Pulmonary artery endothelial cell (primary cell): ENCODE data around the gene DNHD1. TPM values are rescaled to one million over a fixed set of nuclear protein-coding genes. Genes with fewer than 3 reads are reported as not detected.

Experiments
- DNase-seq: peaks from one replicate; pipeline ENCODE4 v3.0.0-alpha.2; 2011; ENCODE audit warnings: low read depth, low spot score
- total RNA-seq: library from RNA; depleted of rRNA; stranded (reverse); fragments of >200 nt; gene quantifications from 2 replicates; pipeline ENCODE4 v1.2.3, GENCODE V29; 2014

Gene DNHD1
- total RNA-seq: 2.0 and 2.5 TPM in 2 replicates

DNA sequence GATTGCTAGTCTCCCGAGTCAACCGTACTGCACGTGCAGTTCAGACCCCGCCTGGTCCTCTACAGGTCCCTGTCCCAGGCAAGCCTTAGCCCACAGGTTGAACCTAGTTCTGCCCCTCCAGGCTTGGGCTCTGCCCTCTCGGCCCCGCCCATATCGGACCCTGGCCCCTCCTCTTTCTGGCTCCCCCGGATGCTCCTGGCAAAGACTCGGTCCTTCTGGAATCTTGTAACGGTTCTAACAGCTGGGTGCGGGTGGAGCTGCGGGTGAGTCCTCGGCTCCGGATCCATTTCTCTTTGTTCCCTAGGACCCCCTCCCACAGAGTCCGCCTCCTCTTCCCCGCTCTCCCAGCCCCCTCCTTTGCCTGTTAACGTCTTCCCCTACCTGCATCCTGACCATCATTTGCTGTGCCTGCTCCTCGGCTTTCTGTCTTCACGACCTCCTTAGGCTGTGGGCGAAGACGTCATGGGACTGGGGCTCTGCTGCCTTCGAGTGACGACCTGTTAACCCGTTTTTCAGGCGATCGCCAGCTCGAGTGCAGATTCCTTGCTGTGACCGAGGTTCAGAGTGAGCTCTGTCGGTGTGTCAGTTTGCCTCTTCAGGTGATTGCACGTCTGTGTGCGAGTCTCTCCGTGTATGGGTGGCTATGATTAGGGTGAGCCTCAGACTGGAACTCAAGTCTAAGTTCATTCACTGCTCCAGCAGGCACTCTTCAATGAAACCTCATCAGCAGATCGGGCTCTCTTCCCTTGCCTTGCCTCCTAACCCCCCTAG is at the start of gene DNHD1:
Gene DNHD1 (plus strand): TSS at position 212 of the 771 bp plus-strand sequence. CDS start 936 bp downstream, outside the sequence.
- no peak for DNase-seq

- DNase-seq: no peak
Measured at GRCh38 chr11:6448574-6448973, 48.5 kb upstream of the DNHD1 start.

DNA sequence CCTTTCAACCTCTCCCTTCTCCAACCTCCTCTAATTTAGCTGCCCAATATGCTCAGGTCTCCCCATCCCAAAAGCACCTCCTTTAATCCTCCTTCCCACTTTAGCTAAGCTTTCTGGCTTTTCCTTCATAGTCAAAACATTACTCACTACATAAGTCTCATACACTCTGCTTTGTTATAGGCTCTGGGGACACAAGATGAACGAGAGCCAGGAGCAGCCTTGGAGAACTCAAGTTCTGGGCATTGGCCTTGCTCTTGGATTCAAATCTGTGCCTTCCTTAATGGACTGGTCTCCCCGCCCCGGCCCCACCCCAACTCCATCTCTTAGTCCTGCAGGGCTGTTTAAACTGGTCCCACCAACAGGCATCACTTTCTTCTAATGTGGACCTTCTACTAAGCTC is 44.9 kb upstream of the DNHD1 start:
- DNase-seq: no peak

DNA sequence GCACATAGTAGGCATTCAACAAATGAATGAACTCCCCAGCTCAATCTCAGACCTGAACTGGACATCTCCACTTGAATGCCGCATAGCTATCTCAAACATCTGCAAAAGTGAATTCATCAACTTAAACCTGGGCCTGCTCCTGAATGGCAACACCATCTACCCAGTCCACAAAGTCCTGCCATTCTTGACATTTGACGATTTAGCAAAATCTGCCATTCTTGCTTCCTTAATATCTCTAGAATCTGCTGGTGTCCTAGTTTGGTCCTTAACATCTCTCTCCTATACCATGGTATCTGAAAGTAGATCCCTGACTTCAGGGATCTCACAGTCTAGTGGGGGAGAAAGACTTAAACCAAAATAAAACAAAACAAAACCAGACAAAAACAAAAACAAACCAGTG is 43.9 kb upstream of the DNHD1 start:
- no peak for DNase-seq

- no peak for DNase-seq
Measured at GRCh38 chr11:6455070-6455469, 42.0 kb upstream of the DNHD1 start.

GRCh38 chr11:6456361-6457073 is 40.6 kb upstream of the DNHD1 start:
- no peak for DNase-seq

- no peak for DNase-seq
Measured at GRCh38 chr11:6457581-6458320, 39.3 kb upstream of the DNHD1 start.

GRCh38 chr11:6458352-6459098 is 38.6 kb upstream of the DNHD1 start:
- DNase-seq: no peak

- no peak for DNase-seq
Measured at GRCh38 chr11:6459099-6459450, 38.0 kb upstream of the DNHD1 start.

- peak; percentile 75 for DNase-seq
Measured at GRCh38 chr11:6468712-6469495, 28.2 kb upstream of the DNHD1 start.

DNA sequence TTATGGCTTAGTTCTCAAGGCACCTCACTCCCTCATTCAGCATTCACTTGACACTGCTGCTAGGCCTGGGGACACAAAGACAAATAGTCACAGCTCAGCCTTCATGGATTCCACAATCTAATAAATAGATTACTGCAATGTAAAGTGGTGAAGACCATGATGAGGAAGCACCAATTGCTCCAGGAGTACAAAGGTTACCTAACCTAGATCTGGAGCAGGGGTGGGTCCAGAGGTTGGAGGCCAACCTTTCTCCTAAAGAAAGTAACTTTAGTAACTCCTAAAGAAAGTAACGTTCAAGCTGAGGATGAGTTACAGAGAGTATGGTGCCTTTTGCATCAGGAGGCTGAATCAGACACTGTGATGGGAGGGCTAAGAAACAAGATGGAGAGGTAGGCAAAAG is 27.5 kb upstream of the DNHD1 start:
- DNase-seq: no peak

GRCh38 chr11:6472934-6473333 is 24.1 kb upstream of the DNHD1 start:
- no peak for DNase-seq

DNA sequence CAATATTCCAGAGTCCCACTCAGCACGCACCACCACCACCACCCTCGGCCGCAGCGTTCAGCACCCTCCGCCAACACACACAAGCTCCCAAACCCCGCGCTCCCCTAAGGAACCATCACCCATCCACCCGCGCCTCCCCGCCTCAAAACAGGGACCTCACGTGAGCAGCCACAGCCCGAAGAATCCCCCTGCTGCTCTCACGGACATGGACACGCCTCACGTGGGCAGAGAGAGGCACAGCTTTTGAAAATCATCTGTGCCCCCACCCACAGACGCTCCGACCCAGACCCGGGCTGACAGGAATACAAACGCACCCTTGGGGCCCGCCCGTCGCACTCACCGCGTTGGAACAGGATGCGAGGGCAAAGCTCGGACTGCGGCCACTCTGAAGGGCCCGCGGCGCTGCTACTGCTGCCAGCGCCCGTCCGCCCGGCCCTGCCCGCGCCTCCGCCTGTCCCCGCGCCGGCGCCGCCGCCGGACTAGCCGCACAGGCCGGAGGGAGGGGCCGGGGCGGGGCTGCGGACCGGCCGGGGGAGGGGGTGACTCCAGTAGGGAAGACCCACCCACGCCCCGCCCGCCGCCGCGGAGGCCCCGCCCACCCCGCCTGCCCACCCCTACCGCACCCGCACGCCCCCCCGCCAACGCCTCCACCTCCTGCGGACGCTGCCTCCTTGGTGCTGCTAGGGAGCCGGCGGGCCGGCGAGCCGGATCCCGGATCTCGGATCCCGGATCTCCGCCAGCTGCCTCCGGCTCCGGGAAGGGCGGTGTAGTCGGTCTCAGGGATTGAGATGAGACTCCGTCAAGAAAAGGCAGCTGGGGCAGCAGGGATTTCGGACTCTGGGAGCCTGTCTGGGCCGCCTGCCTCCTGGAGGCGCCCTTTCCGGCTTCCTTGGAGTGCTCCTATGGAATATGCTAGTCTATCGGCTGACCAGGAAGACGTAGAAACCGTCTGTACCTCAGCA is 23.3 kb upstream of the DNHD1 start, which contains the start of gene TRIM3:
Gene TRIM3 (minus strand): TSS at position 491 of the 962 bp plus-strand sequence. CDS start 8,246 bp downstream, outside the sequence.
- DNase-seq: peak; percentile 55

DNA sequence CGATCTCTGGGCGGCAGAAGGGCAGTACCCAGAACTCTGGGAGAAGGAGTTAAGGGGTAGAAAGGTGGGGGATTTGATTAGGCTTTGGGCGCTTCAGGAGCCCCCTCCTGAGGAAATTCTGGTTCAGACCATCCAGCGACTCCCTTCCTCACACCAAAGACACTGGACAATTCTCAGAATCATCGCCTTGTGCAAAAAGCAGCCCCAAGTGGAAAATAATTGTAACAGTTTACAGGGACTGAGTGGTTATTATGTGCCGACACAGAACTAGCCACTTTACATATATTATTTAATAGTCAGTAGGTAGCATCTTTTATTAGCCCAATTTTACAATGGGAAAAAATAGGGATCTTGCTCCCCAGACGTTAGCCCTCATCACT is 22.7 kb upstream of the DNHD1 start:
- DNase-seq: no peak

DNA sequence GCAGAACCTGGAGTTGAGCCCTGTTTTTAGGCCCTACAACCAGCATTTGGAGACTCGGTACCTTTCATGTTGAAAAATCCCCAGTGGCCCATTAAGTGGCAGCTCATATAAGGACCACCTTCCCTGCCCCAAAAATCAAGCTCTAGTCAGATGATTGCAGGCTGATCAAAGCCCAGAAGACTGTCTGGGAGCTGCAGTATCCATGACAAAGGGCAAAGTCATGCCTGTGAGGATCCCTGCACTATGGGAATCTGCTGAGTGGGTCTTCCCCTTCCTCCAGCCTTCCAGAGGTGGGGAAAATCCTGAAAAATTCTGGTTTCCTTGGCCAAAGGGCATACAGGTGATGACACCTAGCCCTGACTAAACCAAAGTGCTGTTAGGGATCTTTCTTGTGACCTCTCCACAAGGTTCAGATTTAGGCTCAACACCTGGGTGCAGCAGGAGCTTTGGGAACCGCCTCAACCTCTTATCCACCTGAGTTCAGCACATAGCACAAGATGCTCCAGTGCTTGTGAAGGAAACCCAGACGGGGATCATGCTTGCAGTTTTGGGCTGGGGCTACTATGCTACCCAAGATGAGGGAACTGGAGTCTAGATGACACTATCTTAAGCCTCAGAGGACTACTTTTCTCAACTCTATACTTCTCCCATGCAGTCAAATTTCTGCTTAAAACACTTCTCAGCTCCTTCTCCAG is 22.1 kb upstream of the DNHD1 start:
- DNase-seq: no peak

DNA sequence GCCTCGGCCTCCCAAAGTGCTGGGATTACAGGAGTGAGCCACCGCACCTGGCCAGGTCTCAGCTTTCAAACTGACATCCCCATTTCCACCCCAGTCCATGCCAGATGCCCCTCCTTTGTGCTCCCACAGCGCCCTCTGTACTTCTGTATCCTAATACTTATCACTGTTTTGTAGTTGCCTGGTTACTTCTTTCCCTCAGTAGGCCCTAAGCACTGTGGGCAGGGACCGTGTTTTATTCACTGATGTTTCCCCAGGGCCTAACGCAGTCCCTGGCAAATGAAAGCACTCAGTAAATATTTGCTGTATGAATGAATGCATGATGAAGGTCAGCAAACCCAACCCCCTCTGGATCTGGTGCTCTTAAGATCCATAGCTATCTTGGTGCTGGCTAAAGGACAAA is 21.1 kb upstream of the DNHD1 start:
- DNase-seq: no peak

DNA sequence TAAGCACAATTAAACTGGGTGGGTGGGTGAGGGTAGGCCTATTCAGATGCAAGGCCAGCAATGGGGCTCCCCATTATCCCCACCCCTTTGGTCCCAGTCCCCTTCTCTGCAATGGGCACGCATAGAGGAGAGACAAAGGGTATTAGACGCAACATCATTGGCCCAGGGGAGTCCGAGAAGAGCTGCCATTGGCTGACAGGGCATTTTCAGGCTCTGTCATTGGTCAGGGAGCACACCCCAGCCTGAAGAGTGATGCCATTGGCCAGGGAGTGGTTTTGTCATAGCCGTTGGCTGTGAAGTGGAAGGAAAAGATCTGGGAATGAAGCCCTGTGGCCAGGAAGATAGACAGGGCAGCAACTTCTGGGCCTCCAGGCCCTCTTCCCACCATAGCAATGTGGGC is 20.5 kb upstream of the DNHD1 start:
- DNase-seq: no peak

- no peak for DNase-seq
Measured at GRCh38 chr11:6480299-6480914, 16.7 kb upstream of the DNHD1 start.
